Stomach (tissue), 9 donors: ENCODE results near the gene SNX15. TPM values are rescaled to one million over a fixed set of nuclear protein-coding genes. Genes with fewer than 3 reads are reported as not detected.

ENCODE experiments used
- DNase-seq, 2 donors: peaks; one replicate each; pipeline versions ENCODE4 v3.0.0 to v3.0.0-alpha.2; 2013 to 2019
- H3K27ac ChIP-seq, 5 donors: fragments of 200-600 bp in 4 of 5; sonication (generic) in 4 of 5; one replicate each; pipeline ENCODE4 v1.5.1; 2013 to 2019; ENCODE audit warnings: mild to moderate bottlenecking in 1 of 5, moderate library complexity in 1 of 5
- H3K27me3 ChIP-seq, 3 donors: fragments of 200-600 bp; sonication (generic); one replicate each; pipeline ENCODE4 v1.5.1; 2017 to 2019; ENCODE audit warnings: mixed run types in 1 of 3
- H3K36me3 ChIP-seq, 4 donors: fragments of 200-600 bp; sonication (generic); 1 replicate in 3 of 4; 2 replicates in 1 of 4; pipeline ENCODE4 v1.5.1; 2016 to 2019
- H3K4me1 ChIP-seq, 4 donors: fragments of 200-600 bp; sonication (generic); one replicate each; pipeline ENCODE4 v1.5.1; 2016 to 2019
- H3K4me3 ChIP-seq, 4 donors: fragments of 200-600 bp; sonication (generic) in 3 of 4; one replicate each; pipeline ENCODE4 v1.5.1; 2016 to 2019; ENCODE audit warnings: mild to moderate bottlenecking in 1 of 4
- H3K9me3 ChIP-seq, 4 donors: fragments of 200-600 bp; sonication (generic); one replicate each; pipeline ENCODE4 v1.5.1; 2016 to 2019
- CTCF ChIP-seq, 7 experiments: fragments of 450-650 bp in 4 of 7; fragments of 200-600 bp in 3 of 7; sonication (generic) in 3 of 7; IDR thresholded peaks; one replicate each; pipeline ENCODE4 v1.5.1; 2016 to 2019; ENCODE audit warnings: antibody characterized with exemption in 7 of 7, control low read depth in 2 of 7, mild to moderate bottlenecking in 1 of 7
- EP300 ChIP-seq: sonication (generic); formaldehyde crosslinking; IDR thresholded peaks from one replicate; pipeline ENCODE4 v1.6.1; 2017; ENCODE audit warnings: antibody characterized with exemption
- POLR2A ChIP-seq, 4 donors: fragments of 450-650 bp; IDR thresholded peaks; one replicate each; pipeline ENCODE4 v1.6.1; 2016; ENCODE audit warnings: antibody characterized with exemption in 4 of 4, control low read depth in 2 of 4, mild to moderate bottlenecking in 1 of 4, moderate library complexity in 1 of 4
- POLR2AphosphoS5 ChIP-seq, 3 donors: sonication (generic); formaldehyde crosslinking; IDR thresholded peaks; one replicate each; pipeline ENCODE4 v1.6.1; 2016; ENCODE audit warnings: antibody characterized with exemption in 3 of 3
- WGBS, 5 donors: extraction: QIAGEN DNeasy Blood & Tissue Kit in 3 of 5; methylation state at CpG; one replicate each; pipeline versions ENCODE4 v1.1.5 to v1.1.7; 2013 to 2018; 5-methylcytosine and 5-hydroxymethylcytosine counted together
- intact Hi-C: fragments of 100-400 bp; cut with DNase I; formaldehyde crosslinking; loops from one replicate; pipeline ENCODE4 v1.15.1; 2023; ENCODE audit warnings: low total_unique reads
- polyA plus RNA-seq, 3 donors: library from polyadenylated mRNA; stranded (reverse); fragments of 200-250 nt; gene quantifications; one replicate each; pipeline ENCODE4 v1.2.3, GENCODE V29; 2013
- total RNA-seq, 5 donors: library from RNA; depleted of rRNA; stranded (reverse); fragments of >200 nt; gene quantifications; one replicate each; pipeline versions ENCODE4 v1.1.0 to v1.2.3, GENCODE V29; 2014 to 2016
- donor health status: healthy with polysubstance abuse.
- donor health status: Bipolar disorder and iron deficiency.
- donor health status: healthy.

The SNX15 gene
- total and polyA plus RNA-seq, 8 donors = 4.2 to 45.8 (median 19.0) TPM

- intact Hi-C loops = no loop called here
- 65 to 79% (median 74%) methylated on average over 11 of the region's 11 CpGs for WGBS, 5 donors
- no peaks in the 10 kb centered on the region for H3K4me1 ChIP-seq
- DNase-seq = no peak
- TF ChIP-seq POLR2A (IDR thresholded peaks at IDR 0.05) = no peak
- no peak for TF ChIP-seq EP300
- TF ChIP-seq CTCF (IDR thresholded peaks at IDR 0.05) = no peak
- TF ChIP-seq POLR2AphosphoS5 (IDR thresholded peaks at IDR 0.05) = no peak
- H3K9me3 ChIP-seq = no peaks in the 10 kb centered on the region
- H3K4me3 ChIP-seq = no peak overlapping the region
- no peaks in the 10 kb centered on the region for H3K36me3 ChIP-seq
- no peaks in the 10 kb centered on the region for H3K27me3 ChIP-seq
- H3K27ac ChIP-seq = no peak overlapping the region
Measured at GRCh38 chr11:65066315-65066714, 39.1 kb downstream of the SNX15 start.

DNA sequence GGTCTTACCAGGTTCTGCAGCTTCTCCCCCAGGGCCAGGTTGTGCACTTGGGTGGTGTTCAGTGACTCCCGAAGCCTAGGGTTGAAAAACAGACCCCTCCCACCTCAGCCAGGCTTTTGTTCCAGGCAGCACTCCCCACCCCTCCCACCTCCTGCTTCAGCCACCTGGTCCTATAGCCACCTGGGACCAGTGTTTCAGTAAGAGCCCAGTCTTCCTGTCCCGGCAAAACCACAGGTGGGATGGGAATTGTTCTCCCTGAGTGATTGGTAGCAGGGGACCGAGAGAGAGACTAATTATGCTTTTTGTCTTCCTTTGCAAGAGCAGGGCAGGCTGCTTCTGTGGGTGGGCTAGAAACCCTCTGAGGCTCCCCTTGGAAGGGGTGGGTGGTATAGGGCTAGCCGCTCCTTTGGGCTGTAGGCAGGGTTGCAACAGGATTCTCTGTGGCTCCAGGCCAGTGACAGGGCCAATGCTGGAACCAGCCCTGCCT is 39.6 kb downstream of the SNX15 start:
- no peak overlapping the region for H3K27ac ChIP-seq
- intact Hi-C loops = no loop called here
- H3K36me3 ChIP-seq = no peaks in the 10 kb centered on the region
- no peaks in the 10 kb centered on the region for H3K4me1 ChIP-seq
- WGBS, 5 donors = 61 to 84% (median 72%) methylated on average over 3 to 4 of the region's 4 CpGs
- no peak overlapping the region for H3K4me3 ChIP-seq
- no peaks in the 10 kb centered on the region for H3K9me3 ChIP-seq
- TF ChIP-seq EP300 (no peak), POLR2A (IDR thresholded peaks at IDR 0.05) (no peak), CTCF (IDR thresholded peaks at IDR 0.05) (no peak), POLR2AphosphoS5 (IDR thresholded peaks at IDR 0.05) (no peak)
- no peak for DNase-seq
- no peaks in the 10 kb centered on the region for H3K27me3 ChIP-seq

DNA sequence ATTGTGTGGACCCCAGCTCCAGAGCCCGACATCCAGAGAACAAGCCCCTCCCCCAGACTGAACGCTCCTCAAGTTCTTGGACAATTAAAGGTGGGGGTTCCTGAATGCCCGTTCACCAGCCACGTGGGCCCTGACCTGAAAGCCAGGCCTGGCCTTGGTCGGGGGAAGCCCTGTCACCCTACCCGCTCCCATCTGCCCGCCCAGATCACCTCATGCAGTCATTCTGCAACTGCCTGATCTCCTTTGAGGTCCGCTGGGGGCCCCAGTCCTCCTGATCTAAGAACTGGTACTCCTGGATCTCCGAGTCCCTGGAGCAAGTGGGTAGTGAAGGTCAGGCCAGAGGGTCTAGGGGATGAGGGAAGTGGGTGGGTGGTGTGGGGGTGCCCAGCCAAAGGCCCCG is 40.2 kb downstream of the SNX15 start:
- no peaks in the 10 kb centered on the region for H3K36me3 ChIP-seq
- TF ChIP-seq POLR2AphosphoS5 (IDR thresholded peaks at IDR 0.05) = no peak
- no peak for TF ChIP-seq CTCF (IDR thresholded peaks at IDR 0.05)
- no peak for TF ChIP-seq EP300
- TF ChIP-seq POLR2A (IDR thresholded peaks at IDR 0.05) = no peak
- no peak overlapping the region for H3K27ac ChIP-seq
- WGBS, 5 donors = 78 to 89% (median 79%) methylated on average over 7 to 10 of the region's 10 CpGs
- no peak overlapping the region for H3K4me3 ChIP-seq
- no peaks in the 10 kb centered on the region for H3K9me3 ChIP-seq
- no peaks in the 10 kb centered on the region for H3K4me1 ChIP-seq
- H3K27me3 ChIP-seq = no peaks in the 10 kb centered on the region
- no peak for DNase-seq
- intact Hi-C loops = no loop called here

DNA sequence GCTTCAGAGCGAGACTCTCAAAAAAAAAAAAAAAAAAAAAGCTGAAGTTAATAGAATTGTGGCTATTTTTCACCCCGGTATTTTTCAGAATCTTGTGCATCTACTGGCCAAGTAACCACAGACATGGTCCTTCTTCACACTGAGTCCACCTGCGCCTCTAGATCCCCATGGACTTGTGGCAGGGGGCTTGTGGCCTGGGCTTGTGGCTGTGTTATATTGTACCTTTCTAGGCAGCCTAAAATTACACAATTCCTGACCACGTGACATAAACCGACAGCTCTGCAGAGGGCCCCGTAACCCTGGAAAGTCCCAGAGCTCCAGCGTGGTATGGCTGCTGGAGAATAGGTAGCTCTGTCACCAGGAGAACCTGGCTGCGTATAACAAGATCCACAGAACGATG is 42.0 kb downstream of the SNX15 start:
- intact Hi-C loops = no loop called here
- TF ChIP-seq EP300 (no peak), POLR2A (IDR thresholded peaks at IDR 0.05) (no peak), POLR2AphosphoS5 (IDR thresholded peaks at IDR 0.05) (no peak), CTCF (IDR thresholded peaks at IDR 0.05) (no peak)
- no peaks in the 10 kb centered on the region for H3K36me3 ChIP-seq

More for the DNA sequence above, 42.0 kb downstream of the SNX15 start:
- Histone ChIP-seq H3K27me3 (no peaks in the 10 kb centered on the region), H3K4me3 (no peak overlapping the region), H3K4me1 (no peaks in the 10 kb centered on the region), H3K27ac (no peak overlapping the region), H3K9me3 (no peaks in the 10 kb centered on the region)
- no peak for DNase-seq
- WGBS, 5 donors = 49 to 63% (median 52%) methylated on average over 9 of the region's 9 CpGs
